Body of pancreas (tissue), 4 donors: ENCODE measurements around the gene HES5.
"Not testable (repeated sequence)": the region's sequence is repeated elsewhere in the genome, so short reads cannot be mapped to it uniquely, and the experiment has no call there.

Experiments
- POLR2A ChIP-seq, 3 donors: fragments of 450-650 bp; IDR thresholded peaks; one replicate each; pipeline ENCODE4 v1.6.1; 2016; ENCODE audit warnings: antibody characterized with exemption in 3 of 3, mild to moderate bottlenecking in 2 of 3
- TF ChIP-seq, protein P1 (sequence below), 7 experiments: fragments of 450-650 bp in 4 of 7; fragments of 200-600 bp in 3 of 7; sonication (generic) in 3 of 7; IDR thresholded peaks; one replicate each; pipeline ENCODE4 v1.5.1; 2016 to 2019; ENCODE audit warnings: antibody characterized with exemption in 7 of 7

GRCh38 chr1:2550309-2550861 lies 20.3 kb upstream of the HES5 start:
- TF ChIP-seq, protein P1, sequence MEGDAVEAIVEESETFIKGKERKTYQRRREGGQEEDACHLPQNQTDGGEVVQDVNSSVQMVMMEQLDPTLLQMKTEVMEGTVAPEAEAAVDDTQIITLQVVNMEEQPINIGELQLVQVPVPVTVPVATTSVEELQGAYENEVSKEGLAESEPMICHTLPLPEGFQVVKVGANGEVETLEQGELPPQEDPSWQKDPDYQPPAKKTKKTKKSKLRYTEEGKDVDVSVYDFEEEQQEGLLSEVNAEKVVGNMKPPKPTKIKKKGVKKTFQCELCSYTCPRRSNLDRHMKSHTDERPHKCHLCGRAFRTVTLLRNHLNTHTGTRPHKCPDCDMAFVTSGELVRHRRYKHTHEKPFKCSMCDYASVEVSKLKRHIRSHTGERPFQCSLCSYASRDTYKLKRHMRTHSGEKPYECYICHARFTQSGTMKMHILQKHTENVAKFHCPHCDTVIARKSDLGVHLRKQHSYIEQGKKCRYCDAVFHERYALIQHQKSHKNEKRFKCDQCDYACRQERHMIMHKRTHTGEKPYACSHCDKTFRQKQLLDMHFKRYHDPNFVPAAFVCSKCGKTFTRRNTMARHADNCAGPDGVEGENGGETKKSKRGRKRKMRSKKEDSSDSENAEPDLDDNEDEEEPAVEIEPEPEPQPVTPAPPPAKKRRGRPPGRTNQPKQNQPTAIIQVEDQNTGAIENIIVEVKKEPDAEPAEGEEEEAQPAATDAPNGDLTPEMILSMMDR (IDR thresholded peaks at IDR 0.05), result not testable (repeated sequence)
- not testable (repeated sequence) for TF ChIP-seq POLR2A (IDR thresholded peaks at IDR 0.05)
